DND-41 (cell line): ENCODE measurements around the gene UBE2QL1.

ENCODE experiments used
- CTCF ChIP-seq: IDR thresholded peaks from 2 replicates; pipeline ENCODE4 v1.5.1; 2012; ENCODE audit warnings: borderline replicate concordance, low read length, moderate library complexity, mild to moderate bottlenecking; ENCODE audit not compliant: poor library complexity, severe bottlenecking; ENCODE audit errors: extremely low read depth
- EZH2 ChIP-seq: IDR thresholded peaks from 3 replicates; pipeline ENCODE4 v1.6.1; 2012; ENCODE audit warnings: borderline replicate concordance, low read depth, mild to moderate bottlenecking, moderate library complexity, low read length, inconsistent platforms; ENCODE audit not compliant: severe bottlenecking

DNA sequence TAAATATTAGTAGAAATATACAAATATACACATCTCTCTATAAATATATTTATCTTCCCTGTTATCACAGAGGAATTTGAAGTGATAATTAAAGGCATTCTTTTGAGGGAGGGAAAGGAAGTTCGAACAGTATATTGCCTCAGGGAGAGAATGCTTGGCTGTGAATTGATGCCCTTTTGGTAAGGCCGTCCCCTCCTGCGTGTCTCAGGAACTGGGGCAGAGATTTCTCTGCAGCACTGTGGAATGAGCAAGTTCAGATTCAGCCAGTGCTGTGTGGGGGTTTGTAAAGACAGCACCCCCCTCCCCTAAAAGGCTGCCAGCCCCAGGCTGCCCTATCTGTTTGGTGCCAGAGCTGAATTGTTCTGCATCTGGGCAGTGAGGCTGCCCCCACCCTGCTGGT, 42.0 kb downstream of the UBE2QL1 start:
- no peak for TF ChIP-seq CTCF
- TF ChIP-seq EZH2: no peak
